H1 (cell line): ENCODE results near the gene NOM1. TPM values are rescaled to one million over a fixed set of nuclear protein-coding genes. Genes with fewer than 3 reads are reported as not detected.

Source experiments
- CTCF ChIA-PET: fragments of 300-600 bp; sonication (Branson Sonifier 250); formaldehyde crosslinking; loops from one replicate; lab custom pipeline; 2021; ENCODE audit not compliant: partially characterized antibody; lab: Charles Lee
- POLR2A ChIA-PET: fragments of 300-600 bp; sonication (Branson Sonifier 250); formaldehyde crosslinking; loops from one replicate; lab custom pipeline; 2021; ENCODE audit warnings: inconsistent platforms; ENCODE audit not compliant: partially characterized antibody; lab: Charles Lee
- DNase-seq, 2 experiments: peaks; one replicate each; pipeline versions ENCODE4 v3.0.0 to v3.0.0-alpha.2; 2010 to 2022; ENCODE audit warnings: low spot score in 2 of 2, low read depth in 1 of 2, mixed read lengths in 1 of 2
- FAIRE-seq: peaks from 2 replicates; lab custom pipeline; 2011; peaks lifted over from hg19 to GRCh38; lab: Jason Lieb, UNC
- H2AFZ ChIP-seq: 2 replicates; pipeline ENCODE4 v1.8.1; 2012; ENCODE audit warnings: low read length, inconsistent platforms
- H2AK5ac ChIP-seq: 2 replicates; pipeline ENCODE4 v1.6.1; 2013; ENCODE audit warnings: low read depth, low read length
- H2BK120ac ChIP-seq: replicated peaks from 2 replicates; pipeline ENCODE3; 2013; ENCODE audit warnings: low read depth, low read length, inconsistent platforms
- H2BK12ac ChIP-seq: 2 replicates; pipeline ENCODE4 v1.6.1; 2013; ENCODE audit warnings: low read depth, low read length
- H2BK15ac ChIP-seq: 2 replicates; pipeline ENCODE4 v1.6.1; 2013; ENCODE audit warnings: low read length
- H2BK20ac ChIP-seq: 2 replicates; pipeline ENCODE4 v1.6.1; 2013; ENCODE audit warnings: low read length
- H2BK5ac ChIP-seq: 2 replicates; pipeline ENCODE4 v1.6.1; 2013; ENCODE audit warnings: low read depth, low read length
- H3K14ac ChIP-seq: 2 replicates; pipeline ENCODE4 v1.6.1; 2013; ENCODE audit warnings: inconsistent platforms; ENCODE audit not compliant: insufficient read length
- H3K18ac ChIP-seq: 2 replicates; pipeline ENCODE4 v1.6.1; 2013; ENCODE audit warnings: low read length; ENCODE audit errors: extremely low read depth
- H3K23ac ChIP-seq: 2 replicates; pipeline ENCODE4 v1.6.1; 2013; ENCODE audit warnings: inconsistent platforms; ENCODE audit not compliant: insufficient read length
- H3K23me2 ChIP-seq: 2 replicates; pipeline ENCODE4 v1.6.1; 2013; ENCODE audit warnings: low read depth, low read length
- H3K27ac ChIP-seq: 2 replicates; pipeline ENCODE4 v1.6.1; 2011; ENCODE audit warnings: low read depth, low read length, inconsistent platforms
- H3K27me3 ChIP-seq, 4 experiments: replicated peaks in 1 of 4; 1 replicate in 1 of 4; 2 replicates in 3 of 4; pipeline versions ENCODE4 v1.6.1 to v1.8.1; 2011 to 2013; ENCODE audit warnings: low read length in 3 of 4, mild to moderate bottlenecking in 3 of 4, inconsistent platforms in 2 of 4, mixed read lengths in 2 of 4, moderate library complexity in 1 of 4; ENCODE audit not compliant: control insufficient read depth in 3 of 4, insufficient read depth in 3 of 4; ENCODE audit errors: extremely low read depth in 1 of 4
- H3K36me3 ChIP-seq, 4 experiments: 2 replicates each; pipeline versions ENCODE4 v1.6.1 to v1.8.1; 2011 to 2013; ENCODE audit warnings: mild to moderate bottlenecking in 4 of 4, low read length in 3 of 4, moderate library complexity in 2 of 4, control low read depth in 1 of 4, inconsistent platforms in 1 of 4; ENCODE audit not compliant: insufficient read depth in 4 of 4, control insufficient read depth in 2 of 4
- H3K4ac ChIP-seq: replicated peaks from 2 replicates; pipeline ENCODE3; 2013; ENCODE audit warnings: low read length, low read depth, mixed read lengths, inconsistent platforms; ENCODE audit not compliant: insufficient read length
- H3K4me1 ChIP-seq, 4 experiments: replicated peaks in 1 of 4; 1 replicate in 1 of 4; 2 replicates in 3 of 4; pipeline versions ENCODE4 v1.6.1 to v1.8.1; 2011 to 2013; ENCODE audit warnings: low read length in 3 of 4, inconsistent platforms in 2 of 4, mixed read lengths in 1 of 4; ENCODE audit not compliant: insufficient read depth in 4 of 4, control insufficient read depth in 3 of 4
- H3K4me2 ChIP-seq, 2 experiments: 2 replicates each; pipeline versions ENCODE4 v1.6.1 to v1.8.1; 2011 to 2013; ENCODE audit warnings: low read depth in 2 of 2, low read length in 2 of 2, control low read depth in 1 of 2, inconsistent platforms in 1 of 2, mild to moderate bottlenecking in 1 of 2; ENCODE audit not compliant: insufficient read depth in 1 of 2
- H3K4me3 ChIP-seq, 4 experiments: fragments of 200-600, 300-600 bp in 1 of 4; sonication (generic), shearing (Covaris generic), sonication (Bioruptor Twin) in 1 of 4; 2 replicates each; pipeline versions ENCODE4 v1.5.1 to v1.8.1; 2011 to 2016; ENCODE audit warnings: low read length in 4 of 4, low read depth in 3 of 4, control low read depth in 2 of 4, inconsistent platforms in 2 of 4, mild to moderate bottlenecking in 2 of 4, mixed read lengths in 1 of 4, moderate library complexity in 1 of 4; ENCODE audit not compliant: insufficient read depth in 2 of 4; ENCODE audit errors: extremely low read depth in 1 of 4
- H3K56ac ChIP-seq: replicated peaks from 2 replicates; pipeline ENCODE3; 2013; ENCODE audit warnings: low read depth, mild to moderate bottlenecking, mixed read lengths, low read length, inconsistent platforms; ENCODE audit not compliant: insufficient read length
- H3K79me1 ChIP-seq: 2 replicates; pipeline ENCODE4 v1.6.1; 2013; ENCODE audit warnings: low read depth, low read length, control low read depth
- H3K79me2 ChIP-seq, 2 experiments: 2 replicates each; pipeline versions ENCODE4 v1.6.1 to v1.8.1; 2012 to 2013; ENCODE audit warnings: low read length in 2 of 2, mild to moderate bottlenecking in 2 of 2, inconsistent platforms in 1 of 2; ENCODE audit not compliant: insufficient read depth in 2 of 2, control insufficient read depth in 1 of 2
- H3K9ac ChIP-seq, 4 experiments: replicated peaks in 1 of 4; 1 replicate in 1 of 4; 2 replicates in 3 of 4; pipeline versions ENCODE4 v1.6.1 to v1.8.1; 2011 to 2013; ENCODE audit warnings: low read depth in 3 of 4, low read length in 3 of 4, control low read depth in 2 of 4, mild to moderate bottlenecking in 2 of 4, moderate library complexity in 2 of 4, inconsistent platforms in 1 of 4; ENCODE audit errors: extremely low read depth in 1 of 4
- H3K9me3 ChIP-seq, 2 experiments: 2 replicates each; pipeline versions ENCODE4 v1.6.1 to v1.8.1; 2012 to 2013; ENCODE audit warnings: mild to moderate bottlenecking in 2 of 2, moderate library complexity in 2 of 2, control low read depth in 1 of 2, inconsistent platforms in 1 of 2, low read depth in 1 of 2, low read length in 1 of 2, mixed read lengths in 1 of 2; ENCODE audit not compliant: insufficient read depth in 2 of 2
- H4K20me1 ChIP-seq, 2 experiments: replicated peaks in 1 of 2; 2 replicates each; pipeline versions ENCODE3 to v1.8.1; 2011 to 2013; ENCODE audit warnings: inconsistent platforms in 2 of 2, low read length in 2 of 2, mild to moderate bottlenecking in 1 of 2; ENCODE audit not compliant: insufficient read depth in 2 of 2, control insufficient read depth in 1 of 2
- H4K5ac ChIP-seq: 2 replicates; pipeline ENCODE4 v1.6.1; 2013; ENCODE audit warnings: low read length, low read depth, mixed read lengths, inconsistent platforms; ENCODE audit not compliant: insufficient read length
- H4K8ac ChIP-seq: 2 replicates; pipeline ENCODE4 v1.8.0; 2013; ENCODE audit warnings: mild to moderate bottlenecking, moderate library complexity, low read length, inconsistent platforms; ENCODE audit not compliant: insufficient read depth; ENCODE audit errors: extremely low read depth
- H4K91ac ChIP-seq: replicated peaks from 2 replicates; pipeline ENCODE3; 2013; ENCODE audit warnings: low read length, mixed read lengths, inconsistent platforms; ENCODE audit not compliant: insufficient read length
- ATF2 ChIP-seq: IDR thresholded peaks from 2 replicates; pipeline ENCODE4 v1.6.1; 2012; ENCODE audit warnings: low read length, inconsistent platforms
- BCL11A ChIP-seq, 2 experiments: IDR thresholded peaks; one replicate each; pipeline ENCODE4 v1.6.1; 2011; ENCODE audit warnings: low read depth in 2 of 2, low read length in 2 of 2, mild to moderate bottlenecking in 2 of 2
- BRCA1 ChIP-seq: IDR thresholded peaks from 2 replicates; pipeline ENCODE4 v1.6.1; 2012; ENCODE audit warnings: low read depth, low read length, improper control_type of control experiment
- CBX5 ChIP-seq: fragments of 300-800, 300-1000 bp; sonication (generic); IDR thresholded peaks from 2 replicates; pipeline ENCODE4 v1.7.1; 2016; ENCODE audit warnings: antibody characterized with exemption, low read length, low read depth
- CEBPB ChIP-seq: IDR thresholded peaks from 2 replicates; pipeline ENCODE4 v1.6.1; 2012; ENCODE audit warnings: low read depth, low read length
- E2F6 ChIP-seq: IDR thresholded peaks from 2 replicates; pipeline ENCODE4 v1.6.1; 2012; ENCODE audit warnings: inconsistent platforms
- GABPA ChIP-seq: IDR thresholded peaks from 2 replicates; pipeline ENCODE4 v1.6.1; 2011; ENCODE audit warnings: mild to moderate bottlenecking, low read length, moderate library complexity, borderline replicate concordance; ENCODE audit not compliant: insufficient read depth
- POLR2AphosphoS5 ChIP-seq: IDR thresholded peaks from 2 replicates; pipeline ENCODE4 v1.6.1; 2011; ENCODE audit warnings: low read depth, low read length
- SUZ12 ChIP-seq: fragments of 200-600 bp; sonication (generic); IDR thresholded peaks from 2 replicates; pipeline ENCODE4 v1.6.1; 2012; ENCODE audit warnings: mild to moderate bottlenecking, inconsistent platforms, low read length, moderate library complexity, mixed read lengths
- TCF12 ChIP-seq: IDR thresholded peaks from 2 replicates; pipeline ENCODE4 v1.6.1; 2011; ENCODE audit warnings: low read depth, mild to moderate bottlenecking, low read length
- YY1 ChIP-seq: IDR thresholded peaks from 2 replicates; pipeline ENCODE4 v1.6.1; 2011; ENCODE audit warnings: low read depth, mild to moderate bottlenecking, low read length
- WGBS, 2 experiments: shearing (Covaris generic) in 1 of 2; methylation state at CpG; one replicate each; pipeline versions ENCODE4 v1.1.6 to v1.1.7; 2013 to 2015; ENCODE audit warnings: low lambda C conversion rate in 2 of 2, mixed read lengths in 2 of 2, inconsistent platforms in 1 of 2, low coverage in 1 of 2, missing lambda C conversion rate in 1 of 2; ENCODE audit not compliant: insufficient replicate concordance in 2 of 2, insufficient coverage in 1 of 2, insufficient read length in 1 of 2; ENCODE audit errors: extremely low coverage in 1 of 2, missing lambda C conversion rate in 1 of 2; 5-methylcytosine and 5-hydroxymethylcytosine counted together
- polyA plus RNA-seq, 7 experiments: library from polyadenylated mRNA; depleted of rRNA in 3 of 7; stranded (reverse) in 5 of 7; unstranded in 2 of 7; fragments of >200 nt in 5 of 7; fragments of 200-250 nt in 2 of 7; gene quantifications; 1 replicate in 5 of 7; 2 replicates in 1 of 7; 4 replicates in 1 of 7; pipeline versions ENCODE4 v1.2.1 to v1.2.3, GENCODE V29; 2011 to 2013; ENCODE audit warnings: missing spikeins in 2 of 7, mixed read lengths in 2 of 7
- total RNA-seq: library from RNA; stranded (reverse); fragmentation: NEBNext Ultra II Directional; extraction: Animal tissue kit (Norgen Biotek cat#: 25700); gene quantifications from 2 replicates; pipeline ENCODE4 v1.2.1, GENCODE V29; 2021

The NOM1 gene
- total and polyA plus RNA-seq, 2 of the 8 experiments (the other 6 are each of a cell fraction or from before 2014, with no cell fraction given) = 10.6 to 29.1 TPM

DNA sequence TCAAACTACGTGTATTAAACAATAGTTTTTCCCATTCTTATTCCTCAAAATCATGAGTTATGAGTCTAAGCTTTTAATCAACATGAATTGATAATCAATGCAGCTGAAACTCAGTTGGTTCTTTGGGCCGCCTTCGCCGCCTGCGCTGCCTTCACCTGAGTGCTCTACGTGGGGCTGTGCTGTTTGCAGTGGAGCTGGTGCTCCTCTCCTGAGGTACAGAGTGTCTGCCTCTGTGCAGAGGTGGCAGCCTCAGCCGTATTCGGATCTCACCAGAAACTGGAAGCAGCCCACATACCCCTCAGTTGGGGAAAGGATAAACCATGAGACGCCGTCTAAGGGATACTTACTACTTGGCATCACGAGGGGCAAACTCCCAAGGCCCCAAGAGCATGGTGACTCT lies 15.5 kb downstream of the NOM1 start:
- no peak overlapping the region for H2BK15ac ChIP-seq
- H3K79me1 ChIP-seq = no peaks in the 10 kb centered on the region; the same call in 1 of the 2 replicates
- H2BK20ac ChIP-seq = no peak overlapping the region
- H3K23me2 ChIP-seq = no peaks in the 10 kb centered on the region
- no peak overlapping the region for H2AFZ ChIP-seq
- CTCF ChIA-PET = interaction anchor here (0.5 to 1.1 kb wide), 2 partner anchors 22 to 850 kb away, joined by 3 read pairs; no protein-coding TSS in a partner anchor
- DNase-seq = no peak
- peaks cover 8 to 20% of the 10 kb centered on the region in 2 experiments for H4K20me1 ChIP-seq
- no peaks in the 10 kb centered on the region for H3K9me3 ChIP-seq
- POLR2A ChIA-PET = interaction anchor here (1.3 to 1.5 kb wide), 3 partner anchors 7 to 15 kb away, joined by 3 to 4 read pairs (median 3); partner anchors contain the start of gene NOM1
- peaks cover 33 to 74% (median 72%) of the 10 kb centered on the region in 4 experiments for H3K36me3 ChIP-seq
- H2BK120ac ChIP-seq = no peak overlapping the region
- H3K56ac ChIP-seq = no peak overlapping the region
- 95% methylated on average over 11 of the region's 11 CpGs; no CpG with 5 or more reads in 1 of the 2 experiments for WGBS, 2 experiments
- H2BK12ac ChIP-seq = no peak overlapping the region
- no peak overlapping the region for H4K91ac ChIP-seq
- no peak overlapping the region for H3K4me3 ChIP-seq
- H3K4ac ChIP-seq = no peak overlapping the region
- H3K14ac ChIP-seq = no peak overlapping the region
- H2AK5ac ChIP-seq = no peak overlapping the region
- no peak for FAIRE-seq
- H3K27ac ChIP-seq = no peak overlapping the region
- H3K79me2 ChIP-seq = no peaks in the 10 kb centered on the region
- H2BK5ac ChIP-seq = no peak overlapping the region
- no peak overlapping the region for H3K4me2 ChIP-seq
- H4K5ac ChIP-seq = no peak overlapping the region
- no peak overlapping the region for H3K18ac ChIP-seq
- TF ChIP-seq TCF12 (no peak), POLR2AphosphoS5 (no peak), CEBPB (no peak), CBX5 (no peak), GABPA (no peak), E2F6 (no peak), ATF2 (no peak), SUZ12 (no peak), BCL11A (IDR thresholded peaks at IDR 0.05; ENCODE audit: low read depth in 2 of 2, low read length in 2 of 2) (no peak), YY1 (no peak), BRCA1 (no peak)
- TF ChIP-seq, all 59 proteins: peak for 0
- H4K8ac ChIP-seq = no peak overlapping the region
- H3K23ac ChIP-seq = no peak overlapping the region
- H3K4me1 ChIP-seq = no peaks in the 10 kb centered on the region
- H3K27me3 ChIP-seq = no peaks in the 10 kb centered on the region
- no peak overlapping the region for H3K9ac ChIP-seq
